ENCODE data around the gene MTNR1A. TPM values are rescaled to one million over a fixed set of nuclear protein-coding genes. Genes with fewer than 3 reads are reported as not detected.

Gene MTNR1A
- total and polyA plus RNA-seq, 2 experiments from 2014 or later = 0.32 to 1.4 TPM

- Mint-ChIP-seq H3K36me3 (ENCODE audit: low read depth) (no peaks in the 10 kb centered on the region), H3K4me3 (no peak overlapping the region), H3K27me3 (ENCODE audit: insufficient read depth, low read depth, poor library complexity) (peaks cover 3% of the 10 kb centered on the region), H3K27ac (no peak overlapping the region), H3K4me1 (no peaks in the 10 kb centered on the region; the same call in 2 of the 3 replicates), H3K9me3 (0 out of 3 replicates have a peak, but pooled peaks cover 4% of the 10 kb centered on the region)
- Histone ChIP-seq H3F3A (replicated peaks; ENCODE audit: low read depth) (no peaks in the 10 kb centered on the region), H3K4me2 (no peak overlapping the region), H3K4me1 (ENCODE audit: insufficient read depth) (no peaks in the 10 kb centered on the region), H2AFZ (no peak overlapping the region), H3K9me2 (ENCODE audit: insufficient read depth) (peaks cover 10% of the 10 kb centered on the region; the same call in 1 of the 2 replicates), H3K36me3 (ENCODE audit: insufficient read depth) (no peaks in the 10 kb centered on the region), H3K27me3 (ENCODE audit: insufficient read depth) (no peaks in the 10 kb centered on the region), H3K27ac (ENCODE audit: low read depth) (no peak overlapping the region), H3K4me3 (no peak overlapping the region), H3K79me2 (replicated peaks; ENCODE audit: insufficient read depth) (no peaks in the 10 kb centered on the region), H4K20me1 (replicated peaks; ENCODE audit: insufficient read depth) (no peaks in the 10 kb centered on the region)
- DNase-seq (ENCODE audit: low spot score) (no peak), ATAC-seq (no peak)
- TF ChIP-seq CREB1 (CRISPR knock-in tag; IDR thresholded peaks at IDR 0.05; ENCODE audit: low read depth) (no peak), ZNF462 (CRISPR knock-in tag; IDR thresholded peaks at IDR 0.05) (no peak), CTCF (conservative IDR thresholded peaks at IDR 0.05; ENCODE audit: low read depth in 2 of 2) (no peak), ETS1 (IDR thresholded peaks at IDR 0.05) (no peak), EZH2phosphoT487 (IDR thresholded peaks at IDR 0.05; ENCODE audit: unreplicated experiment) (no peak), ZNF331 (CRISPR knock-in tag; IDR thresholded peaks at IDR 0.05; ENCODE audit: low read depth) (no peak), ZNF114 (CRISPR knock-in tag; IDR thresholded peaks at IDR 0.05) (no peak), NANOG (IDR thresholded peaks at IDR 0.05; ENCODE audit: borderline replicate concordance) (no peak), EZH2 (IDR thresholded peaks at IDR 0.05; ENCODE audit: low read depth, unreplicated experiment) (no peak), JUNB (IDR thresholded peaks at IDR 0.05; ENCODE audit: unreplicated experiment) (no peak), POLR2AphosphoS5 (IDR thresholded peaks at IDR 0.05; ENCODE audit: low read depth) (no peak), REST (IDR thresholded peaks at IDR 0.05; ENCODE audit: unreplicated experiment) (no peak), STAT1 (IDR thresholded peaks at IDR 0.05; ENCODE audit: unreplicated experiment) (no peak)
Observed at GRCh38 chr4:186514271-186514950, 41.0 kb downstream of the MTNR1A start.
